Lower leg skin (tissue), 3 donors: ENCODE results near the gene MCCC1.
"Not testable (repeated sequence)": the region's sequence is repeated elsewhere in the genome, so short reads cannot be mapped to it uniquely, and the experiment has no call there.

Experiments
- POLR2A ChIP-seq, 2 donors: fragments of 450-650 bp; IDR thresholded peaks; one replicate each; pipeline ENCODE4 v1.6.1; 2016 to 2017; ENCODE audit warnings: antibody characterized with exemption in 2 of 2, mild to moderate bottlenecking in 1 of 2, moderate library complexity in 1 of 2
- TF ChIP-seq, protein P1 (sequence below), 3 donors: fragments of 450-650 bp; IDR thresholded peaks; one replicate each; pipeline ENCODE4 v1.5.1; 2016; ENCODE audit warnings: antibody characterized with exemption in 3 of 3, mild to moderate bottlenecking in 3 of 3, moderate library complexity in 2 of 3

DNA sequence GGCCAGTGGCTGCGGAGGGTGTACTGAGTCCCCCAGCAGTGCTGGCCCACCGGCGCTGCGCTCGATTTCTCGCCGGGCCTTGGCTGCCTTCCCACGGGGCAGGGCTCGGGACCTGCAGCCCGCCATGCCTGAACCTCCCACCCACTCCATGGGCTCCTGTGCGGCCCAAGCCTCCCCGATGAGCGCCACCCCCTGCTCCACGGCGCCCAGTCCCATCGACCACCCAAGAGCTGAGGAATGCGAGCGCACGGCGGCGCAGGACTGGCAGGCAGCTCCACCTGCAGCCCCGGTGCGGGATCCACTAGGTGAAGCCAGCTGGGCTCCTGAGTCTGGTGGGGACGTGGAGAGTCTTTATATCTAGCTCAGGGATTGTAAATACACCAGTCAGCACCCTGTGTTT lies 1.7 kb upstream of the MCCC1 start:
- TF ChIP-seq, protein P1, sequence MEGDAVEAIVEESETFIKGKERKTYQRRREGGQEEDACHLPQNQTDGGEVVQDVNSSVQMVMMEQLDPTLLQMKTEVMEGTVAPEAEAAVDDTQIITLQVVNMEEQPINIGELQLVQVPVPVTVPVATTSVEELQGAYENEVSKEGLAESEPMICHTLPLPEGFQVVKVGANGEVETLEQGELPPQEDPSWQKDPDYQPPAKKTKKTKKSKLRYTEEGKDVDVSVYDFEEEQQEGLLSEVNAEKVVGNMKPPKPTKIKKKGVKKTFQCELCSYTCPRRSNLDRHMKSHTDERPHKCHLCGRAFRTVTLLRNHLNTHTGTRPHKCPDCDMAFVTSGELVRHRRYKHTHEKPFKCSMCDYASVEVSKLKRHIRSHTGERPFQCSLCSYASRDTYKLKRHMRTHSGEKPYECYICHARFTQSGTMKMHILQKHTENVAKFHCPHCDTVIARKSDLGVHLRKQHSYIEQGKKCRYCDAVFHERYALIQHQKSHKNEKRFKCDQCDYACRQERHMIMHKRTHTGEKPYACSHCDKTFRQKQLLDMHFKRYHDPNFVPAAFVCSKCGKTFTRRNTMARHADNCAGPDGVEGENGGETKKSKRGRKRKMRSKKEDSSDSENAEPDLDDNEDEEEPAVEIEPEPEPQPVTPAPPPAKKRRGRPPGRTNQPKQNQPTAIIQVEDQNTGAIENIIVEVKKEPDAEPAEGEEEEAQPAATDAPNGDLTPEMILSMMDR (IDR thresholded peaks at IDR 0.05): not testable (repeated sequence)
- TF ChIP-seq POLR2A (IDR thresholded peaks at IDR 0.05): not testable (repeated sequence)
